NCI-H460 (cell line): ENCODE data around the gene DAND5. TPM values are rescaled to one million over a fixed set of nuclear protein-coding genes. Genes with fewer than 3 reads are reported as not detected.
"Not testable (repeated sequence)": the region's sequence is repeated elsewhere in the genome, so short reads cannot be mapped to it uniquely, and the experiment has no call there.

Source experiments
- DNase-seq: peaks from one replicate; pipeline ENCODE4 v3.0.0-alpha.2; 2016; ENCODE audit warnings: low read depth; ENCODE audit errors: extremely low read depth
- total RNA-seq: library from RNA; depleted of rRNA; stranded (reverse); fragments of >200 nt; shearing (Covaris generic); gene quantifications from 2 replicates; pipeline ENCODE4 v1.2.3, GENCODE V29; 2014

The DAND5 gene
- total RNA-seq, 1 experiment from 2014 or later, result not detected

- DNase-seq, result no peak
These were observed 9.9 kb upstream of the DAND5 start for GRCh38 chr19:12959481-12959880.

- peak; percentile 74 for DNase-seq
These were observed 4.2 kb upstream of the DAND5 start for GRCh38 chr19:12965017-12965811.

GRCh38 chr19:12965812-12966135 lies 3.6 kb upstream of the DAND5 start:
- no peak for DNase-seq

- DNase-seq, result no peak
These were observed 1.5 kb upstream of the DAND5 start for GRCh38 chr19:12967907-12968306.

GRCh38 chr19:12970070-12970820 lies 869 bp downstream of the DAND5 start:
- no peak for DNase-seq

- no peak for DNase-seq
These were observed 3.9 kb downstream of the DAND5 start for GRCh38 chr19:12973236-12973635.

GRCh38 chr19:12974301-12975220 lies 5.2 kb downstream of the DAND5 start:
- no peak for DNase-seq

GRCh38 chr19:12975221-12975741 lies 5.9 kb downstream of the DAND5 start:
- no peak for DNase-seq

GRCh38 chr19:12976109-12976508 lies 6.7 kb downstream of the DAND5 start:
- DNase-seq, result not testable (repeated sequence)

- DNase-seq, result no peak
These were observed 10.6 kb downstream of the DAND5 start for GRCh38 chr19:12979974-12980373.

GRCh38 chr19:12982648-12983047 lies 13.3 kb downstream of the DAND5 start:
- no peak for DNase-seq

- DNase-seq, result no peak
These were observed 13.7 kb downstream of the DAND5 start for GRCh38 chr19:12983091-12983490.

GRCh38 chr19:12983542-12984142 lies 14.3 kb downstream of the DAND5 start:
- DNase-seq, result peak; percentile 49

- DNase-seq, result no peak
These were observed 14.8 kb downstream of the DAND5 start for GRCh38 chr19:12984143-12984627.

GRCh38 chr19:12984683-12985048 lies 15.3 kb downstream of the DAND5 start:
- DNase-seq, result no peak

GRCh38 chr19:12985049-12985776 lies 15.8 kb downstream of the DAND5 start:
- peak; percentile 14 for DNase-seq

- DNase-seq, result no peak
These were observed 17.4 kb downstream of the DAND5 start for GRCh38 chr19:12986726-12987125.

GRCh38 chr19:12987190-12987589 lies 17.8 kb downstream of the DAND5 start:
- DNase-seq, result no peak

GRCh38 chr19:12987781-12988180 lies 18.4 kb downstream of the DAND5 start:
- DNase-seq, result no peak

GRCh38 chr19:12990431-12990830 lies 21.1 kb downstream of the DAND5 start:
- no peak for DNase-seq
